Iris pigment epithelial cell (primary cell): ENCODE data around the gene CCNL1.
A peak's percentile ranks its signal among the peaks of the same experiment; 100 is the strongest.
"Not testable (repeated sequence)": the region's sequence is repeated elsewhere in the genome, so short reads cannot be mapped to it uniquely, and the experiment has no call there.

Experiments
- DNase-seq: peaks from one replicate; pipeline ENCODE4 v3.0.0-alpha.2; 2011; ENCODE audit warnings: low read depth

The CCNL1 gene

GRCh38 chr3:157159762-157160657, at the start of gene CCNL1:
CCNL1 (minus strand) TSS chr3:157160147; CDS start chr3:157160094, 53 bp downstream.
- peak; percentile 99 for DNase-seq

DNA sequence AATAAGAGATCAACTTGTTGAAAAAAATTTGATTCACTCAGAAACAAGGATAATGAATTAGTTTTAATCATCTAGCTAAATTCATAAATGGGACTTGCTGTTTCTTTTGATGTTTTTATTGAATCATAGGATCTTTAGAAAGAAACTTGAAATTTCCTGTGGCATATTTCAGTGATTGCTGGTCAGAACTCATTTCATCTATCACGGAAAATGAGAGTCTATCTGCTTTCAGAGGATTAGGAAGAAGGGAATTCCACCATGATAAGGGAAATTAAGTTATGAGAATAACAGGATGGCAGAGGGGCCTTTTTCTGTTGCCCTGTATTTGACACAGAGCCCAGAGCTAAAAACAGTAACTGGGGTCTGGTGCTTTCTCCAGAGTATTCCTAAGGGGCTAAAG, 44.9 kb upstream of the CCNL1 start:
- peak; percentile 18 for DNase-seq

GRCh38 chr3:157204431-157204830, 44.5 kb upstream of the CCNL1 start:
- peak; percentile 63 for DNase-seq

GRCh38 chr3:157201648-157202278, 41.8 kb upstream of the CCNL1 start:
- DNase-seq = peak; percentile 38

GRCh38 chr3:157199841-157200240, 39.9 kb upstream of the CCNL1 start:
- DNase-seq = no peak

- DNase-seq = no peak
Observed at GRCh38 chr3:157195965-157196364, 36.0 kb upstream of the CCNL1 start.

DNA sequence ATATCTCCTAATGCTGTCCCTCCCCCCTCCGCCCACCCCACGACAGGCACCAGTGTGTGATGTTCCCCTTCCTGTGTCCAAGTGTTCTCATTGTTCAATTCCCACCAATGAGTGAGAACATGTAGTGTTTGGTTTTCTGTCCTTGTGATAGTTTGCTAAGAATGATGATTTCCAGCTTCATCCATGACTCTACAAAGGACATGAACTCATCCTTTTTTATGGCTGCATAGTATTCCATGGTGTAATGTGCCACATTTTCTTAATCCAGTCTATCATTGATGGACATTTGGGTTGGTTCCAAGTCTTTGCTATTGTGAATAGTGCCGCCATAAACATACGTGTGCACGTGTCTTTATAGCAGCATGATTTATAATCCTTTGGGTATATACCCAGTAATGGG, 31.2 kb upstream of the CCNL1 start:
- DNase-seq = not testable (repeated sequence)

GRCh38 chr3:157190380-157190872, 30.5 kb upstream of the CCNL1 start:
- peak; percentile 14 for DNase-seq

GRCh38 chr3:157188391-157188790, 28.4 kb upstream of the CCNL1 start:
- no peak for DNase-seq

GRCh38 chr3:157182879-157183278, 22.9 kb upstream of the CCNL1 start:
- peak; percentile 37 for DNase-seq

DNA sequence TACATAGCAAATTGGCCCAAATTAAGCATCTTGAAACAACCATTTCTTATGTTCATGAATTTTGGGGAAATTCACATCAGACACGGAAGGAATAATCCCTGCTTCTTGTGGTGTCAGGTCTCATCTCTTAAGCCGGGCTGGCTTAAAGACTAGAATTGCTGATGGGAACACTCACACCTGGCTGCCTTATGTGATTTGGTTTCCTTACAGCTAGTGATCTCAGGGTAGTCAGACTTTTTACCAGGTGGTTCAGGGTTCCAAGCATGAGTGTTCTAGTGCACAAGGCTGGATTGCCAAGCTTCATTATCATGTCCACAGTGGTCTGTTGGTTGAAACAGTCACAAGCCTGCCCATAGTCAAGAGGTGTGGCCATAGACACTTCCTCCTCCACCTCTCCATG, 20.3 kb upstream of the CCNL1 start:
- DNase-seq = no peak

- no peak for DNase-seq
Observed at GRCh38 chr3:157179365-157179803, 19.4 kb upstream of the CCNL1 start.

DNA sequence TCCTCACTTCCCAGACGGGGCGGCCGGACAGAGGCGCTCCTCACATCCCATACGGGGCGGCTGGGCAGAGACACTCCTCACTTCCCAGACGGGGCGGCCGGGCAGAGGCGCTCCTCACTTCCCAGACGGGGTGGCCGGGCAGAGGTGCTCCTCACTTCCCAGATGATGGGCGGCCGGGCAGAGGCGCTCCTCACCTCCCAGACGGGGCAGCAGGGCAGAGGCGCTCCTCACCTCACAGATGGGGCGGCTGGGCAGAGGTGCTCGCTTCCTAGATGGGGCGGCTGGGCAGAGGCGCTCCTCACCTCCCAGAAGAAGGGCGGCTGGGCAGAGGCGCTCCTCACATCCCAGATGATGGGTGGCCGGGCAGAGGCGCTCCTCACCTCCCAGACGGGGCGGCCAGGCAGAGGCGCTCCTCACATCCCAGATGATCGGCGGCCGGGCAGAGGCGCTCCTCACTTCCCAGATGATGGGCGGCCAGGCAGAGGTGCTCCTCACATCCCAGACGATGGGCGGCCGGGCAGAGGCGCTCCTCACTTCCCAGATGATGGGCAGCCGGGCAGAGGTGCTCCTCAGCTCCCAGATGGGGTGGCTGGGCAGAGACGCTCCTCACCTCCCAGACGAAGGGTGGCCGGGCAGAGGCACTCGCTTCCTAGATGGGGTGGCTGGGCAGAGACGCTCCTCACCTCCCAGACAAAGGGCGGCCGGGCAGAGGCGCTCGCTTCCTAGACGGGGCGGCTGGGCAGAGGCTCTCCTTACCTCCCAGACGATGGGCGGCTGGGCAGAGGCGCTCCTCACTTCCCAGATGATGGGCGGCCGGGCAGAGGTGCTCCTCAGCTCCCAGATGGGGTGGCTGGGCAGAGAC, 18.8 kb upstream of the CCNL1 start:
- DNase-seq = not testable (repeated sequence)

DNA sequence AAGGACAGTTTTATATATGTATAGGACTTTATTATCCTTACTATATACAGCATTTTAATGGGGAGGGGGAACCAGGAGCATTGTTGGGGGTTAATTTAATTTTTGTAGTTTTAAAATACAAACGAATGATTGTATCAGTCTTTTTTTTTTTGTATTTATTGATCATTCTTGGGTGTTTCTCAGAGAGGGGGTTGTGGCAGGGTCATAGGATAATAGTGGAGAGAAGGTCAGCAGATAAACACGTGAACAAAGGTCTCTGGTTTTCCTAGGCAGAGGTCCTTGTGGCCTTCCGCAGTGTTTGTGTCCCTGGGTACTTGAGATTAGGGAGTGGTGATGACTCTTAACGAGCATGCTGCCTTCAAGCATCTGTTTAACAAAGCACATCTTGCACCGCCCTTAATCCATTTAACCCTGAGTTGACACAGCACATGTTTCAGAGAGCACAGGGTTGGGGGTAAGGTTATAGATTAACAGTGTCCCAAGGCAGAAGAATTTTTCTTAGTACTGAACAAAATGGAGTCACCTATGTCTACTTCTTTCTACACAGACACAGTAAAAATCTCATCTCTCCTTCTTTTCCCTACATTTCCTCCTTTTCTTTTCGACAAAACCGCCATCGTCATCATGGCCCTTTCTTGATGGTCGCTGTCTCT, 18.0 kb upstream of the CCNL1 start:
- not testable (repeated sequence) for DNase-seq

DNA sequence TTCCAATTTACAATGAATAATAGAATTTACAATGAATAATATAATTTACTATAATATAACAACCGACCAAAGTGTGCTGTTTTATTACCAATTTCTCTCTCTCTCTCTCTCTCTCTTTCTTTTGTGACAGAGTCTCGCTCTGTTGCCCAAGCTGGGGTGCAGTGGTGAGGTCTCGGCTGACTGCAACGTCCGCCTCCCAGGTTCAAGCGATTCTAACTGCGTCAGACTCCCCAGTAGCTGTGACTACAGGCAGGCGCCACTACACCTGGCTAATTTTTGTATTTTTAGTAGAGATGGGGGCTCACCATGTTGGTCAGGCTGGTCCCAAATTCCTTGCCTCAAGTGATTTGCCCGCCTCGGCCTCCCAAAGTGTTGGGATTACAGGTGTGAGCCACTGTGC, 17.0 kb upstream of the CCNL1 start:
- no peak for DNase-seq

DNA sequence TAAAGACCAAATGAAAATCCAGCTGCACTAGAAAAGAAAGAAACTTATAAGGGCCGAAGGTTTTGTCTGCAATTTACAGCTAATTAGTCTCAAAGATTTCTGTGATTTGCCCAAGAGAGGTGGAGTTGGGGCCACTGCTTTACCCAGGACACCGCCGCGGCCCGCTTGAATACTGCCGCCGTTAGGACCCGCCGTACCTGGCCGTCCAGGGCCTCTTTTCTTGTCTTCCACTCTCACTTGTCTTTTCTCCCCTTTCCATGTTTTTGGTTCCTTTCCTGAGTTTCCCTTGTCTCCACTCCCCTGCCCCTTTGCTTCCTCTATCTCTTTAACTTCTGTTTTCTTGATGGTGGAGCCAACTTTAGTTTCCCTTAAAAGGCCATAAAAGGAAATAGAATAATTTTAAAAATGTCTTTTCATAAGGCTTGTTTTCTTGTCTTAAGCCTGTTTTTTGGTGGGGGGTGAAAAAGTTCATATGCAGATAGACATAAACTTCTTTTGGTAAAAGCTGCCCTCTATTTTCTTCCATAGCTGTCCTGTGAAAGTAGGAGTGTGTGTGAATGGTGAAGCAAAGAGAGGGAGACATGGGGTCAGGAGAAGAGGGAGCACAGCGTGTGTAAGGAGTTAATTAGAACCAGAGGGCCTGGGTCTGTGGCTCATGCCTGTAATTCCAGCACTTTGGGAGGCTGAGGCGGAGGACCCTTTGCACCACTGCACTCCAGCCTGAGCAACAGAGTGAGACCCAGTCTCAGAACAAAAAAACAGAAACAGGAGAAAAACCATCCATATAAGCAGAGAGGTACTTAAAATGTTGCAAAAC, 16.0 kb upstream of the CCNL1 start:
- peak; percentile 28 for DNase-seq

DNA sequence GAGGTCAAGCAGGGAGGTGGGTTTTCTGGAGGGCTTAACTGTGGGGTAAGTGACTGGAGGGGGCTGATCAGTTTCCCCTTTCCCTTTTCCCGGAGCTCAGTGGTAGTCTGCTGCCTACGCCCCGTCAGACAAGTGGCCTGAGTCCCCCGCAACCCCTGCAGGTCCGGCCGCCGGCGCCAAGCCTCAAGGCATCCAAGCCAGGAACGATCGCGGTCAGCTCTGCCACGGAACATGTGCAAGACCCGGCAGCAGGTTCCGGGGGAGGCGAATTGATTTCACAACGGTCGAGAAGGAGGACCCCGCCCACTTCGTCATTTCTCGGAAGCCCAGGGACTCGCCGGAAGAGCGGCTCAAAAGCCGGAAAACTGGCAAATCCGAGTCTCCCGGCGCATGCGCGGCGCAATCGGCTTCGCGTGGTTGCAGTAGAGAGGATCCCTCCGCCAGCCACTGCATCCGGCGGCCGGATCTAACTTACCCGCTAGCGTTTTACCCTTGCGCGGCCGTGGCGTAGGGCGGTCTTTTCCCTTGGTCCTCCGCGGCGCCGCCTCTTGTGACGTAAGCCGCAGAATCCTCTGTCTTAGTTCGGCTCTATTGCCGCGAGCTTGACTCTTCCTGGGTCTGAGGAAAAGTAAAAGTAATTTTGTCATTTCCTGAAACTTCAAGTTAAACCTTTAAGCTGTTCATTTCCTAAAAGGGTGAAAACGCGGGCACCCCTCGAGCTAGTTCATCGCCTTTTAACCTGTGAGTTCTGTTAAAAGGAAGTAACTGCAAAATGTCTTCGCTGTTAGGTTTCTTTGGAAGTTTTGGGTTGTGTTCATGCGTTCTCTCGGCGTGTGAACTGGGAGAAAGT, 14.9 kb upstream of the CCNL1 start:
- peak; percentile 100 for DNase-seq

DNA sequence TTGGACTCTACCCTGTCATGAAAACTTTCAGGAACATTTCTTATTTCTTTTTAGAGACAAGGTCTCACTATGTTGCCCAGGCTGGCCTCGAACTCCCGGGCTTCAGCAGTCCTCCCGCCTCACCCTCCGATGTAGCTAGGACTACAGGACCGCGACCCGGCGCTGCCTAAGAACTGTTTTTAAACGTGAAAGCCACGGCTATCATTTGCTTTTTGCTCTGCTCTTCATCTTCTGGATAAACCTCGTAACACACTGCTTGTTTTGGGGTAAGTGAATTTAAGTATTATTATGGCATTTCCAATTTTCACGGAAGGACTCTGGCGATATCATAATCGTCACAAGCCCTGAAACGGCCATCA, 14.3 kb upstream of the CCNL1 start:
- DNase-seq = no peak

DNA sequence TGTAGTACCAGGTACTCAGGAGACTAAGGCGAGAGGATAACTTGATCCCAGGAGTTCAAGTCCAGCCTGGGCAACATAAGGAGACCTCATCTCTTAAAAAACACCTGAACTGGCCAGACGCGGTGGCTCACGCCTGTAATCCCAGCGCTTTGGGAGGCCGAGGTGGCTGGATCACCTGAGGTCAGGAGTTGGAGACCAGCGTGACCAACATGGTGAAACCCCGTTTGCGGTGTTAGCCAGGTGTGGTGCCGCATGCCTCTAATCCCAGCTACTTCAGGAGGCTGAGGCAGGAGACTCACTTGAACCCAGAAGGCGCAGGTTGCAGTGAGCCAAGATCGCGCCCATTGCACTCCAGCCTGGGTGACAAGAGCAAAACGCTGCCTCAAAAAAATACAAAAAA, 13.4 kb upstream of the CCNL1 start:
- not testable (repeated sequence) for DNase-seq

GRCh38 chr3:157172746-157173145, 12.8 kb upstream of the CCNL1 start:
- DNase-seq = no peak
